ENCODE data around the gene STXBP6.

STXBP6 gene

GRCh38 chr14:25055992-25056687 is 6.2 kb upstream of the STXBP6 start:
- TF ChIP-seq CEBPB (IDR thresholded peaks at IDR 0.05) = no peak
- no peak for TF ChIP-seq EGR1 (IDR thresholded peaks at IDR 0.05)
- no peak for TF ChIP-seq CREB1 (IDR thresholded peaks at IDR 0.05; ENCODE audit: low read depth)
- TF ChIP-seq TCF12 (IDR thresholded peaks at IDR 0.05; ENCODE audit: low read depth) = no peak
- TF ChIP-seq RAD21 (IDR thresholded peaks at IDR 0.05; ENCODE audit: low read depth) = no peak
- no peak for TF ChIP-seq USF1 (IDR thresholded peaks at IDR 0.05)
- no peak for TF ChIP-seq TAF1 (IDR thresholded peaks at IDR 0.05; ENCODE audit: low read depth)
- no peak for TF ChIP-seq EP300 (IDR thresholded peaks at IDR 0.05; ENCODE audit: borderline replicate concordance)
- TF ChIP-seq MAX (IDR thresholded peaks at IDR 0.05) = no peak
- no peak for TF ChIP-seq FOXM1 (IDR thresholded peaks at IDR 0.05; ENCODE audit: borderline replicate concordance, low read depth)
- no peak for TF ChIP-seq TEAD4 (IDR thresholded peaks at IDR 0.05)

DNA sequence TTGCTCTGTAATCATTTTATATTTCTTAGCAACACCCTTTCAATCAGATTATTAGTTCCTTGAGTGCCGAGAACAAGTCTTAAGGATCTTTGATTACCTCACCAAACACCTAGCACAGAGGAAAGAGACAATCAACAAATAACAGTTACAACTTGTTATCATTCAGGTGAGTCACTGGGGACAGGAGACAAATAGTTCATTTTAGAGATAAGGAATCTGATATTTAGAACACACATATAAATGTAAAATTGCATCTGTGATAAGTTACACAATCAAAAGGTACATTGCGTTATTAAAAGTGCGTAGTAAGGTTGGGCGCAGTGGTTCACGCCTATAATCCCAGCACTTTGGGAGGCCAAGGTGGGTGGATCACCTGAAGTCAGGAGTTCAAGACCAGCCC is 5.1 kb upstream of the STXBP6 start:
- no peak for TF ChIP-seq CREB1 (IDR thresholded peaks at IDR 0.05; ENCODE audit: low read depth)
- no peak for TF ChIP-seq FOXM1 (IDR thresholded peaks at IDR 0.05; ENCODE audit: borderline replicate concordance, low read depth)
- TF ChIP-seq EGR1 (IDR thresholded peaks at IDR 0.05) = no peak
- TF ChIP-seq ZBTB7A (IDR thresholded peaks at IDR 0.05; ENCODE audit: low read depth) = no peak
- TF ChIP-seq REST (IDR thresholded peaks at IDR 0.05; ENCODE audit: low read depth) = no peak
- no peak for TF ChIP-seq USF1 (IDR thresholded peaks at IDR 0.05)
- TF ChIP-seq EP300 (IDR thresholded peaks at IDR 0.05; ENCODE audit: borderline replicate concordance) = no peak
- no peak for TF ChIP-seq NFIC (IDR thresholded peaks at IDR 0.05)
- no peak for TF ChIP-seq RAD21 (IDR thresholded peaks at IDR 0.05; ENCODE audit: low read depth)
- no peak for TF ChIP-seq CEBPB (IDR thresholded peaks at IDR 0.05)
- TF ChIP-seq TEAD4 (IDR thresholded peaks at IDR 0.05) = no peak
- no peak for TF ChIP-seq TAF1 (IDR thresholded peaks at IDR 0.05; ENCODE audit: low read depth)
- no peak for TF ChIP-seq TCF12 (IDR thresholded peaks at IDR 0.05; ENCODE audit: low read depth)
- no peak for TF ChIP-seq YY1 (IDR thresholded peaks at IDR 0.05; ENCODE audit: low read depth)
- TF ChIP-seq MAX (IDR thresholded peaks at IDR 0.05) = no peak

DNA sequence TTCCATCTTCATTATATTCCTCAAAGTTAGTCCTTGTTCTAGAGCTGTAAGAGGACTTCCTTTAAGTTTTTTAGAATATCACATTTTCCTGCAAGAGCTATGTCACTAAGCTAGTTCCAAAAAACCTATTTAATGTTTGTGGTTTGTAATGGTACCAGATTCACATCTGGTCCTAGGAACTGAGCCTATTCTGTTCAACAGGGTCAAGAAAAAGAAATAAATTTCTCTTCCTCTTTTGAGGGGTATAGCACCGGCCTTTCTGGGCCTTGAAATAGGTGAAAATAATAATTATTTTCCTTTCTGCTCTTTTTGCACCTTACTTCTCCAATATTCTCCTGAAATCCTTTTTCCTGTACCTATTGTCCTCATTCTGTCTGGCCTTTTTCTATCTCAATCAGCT is 3.6 kb upstream of the STXBP6 start:
- TF ChIP-seq MAX (IDR thresholded peaks at IDR 0.05) (no peak), YY1 (IDR thresholded peaks at IDR 0.05; ENCODE audit: low read depth) (no peak), FOXM1 (IDR thresholded peaks at IDR 0.05; ENCODE audit: borderline replicate concordance, low read depth) (no peak), CREB1 (IDR thresholded peaks at IDR 0.05; ENCODE audit: low read depth) (no peak), USF1 (IDR thresholded peaks at IDR 0.05) (no peak), NFIC (IDR thresholded peaks at IDR 0.05) (no peak), ZBTB7A (IDR thresholded peaks at IDR 0.05; ENCODE audit: low read depth) (no peak), EGR1 (IDR thresholded peaks at IDR 0.05) (no peak), TEAD4 (IDR thresholded peaks at IDR 0.05) (no peak), REST (IDR thresholded peaks at IDR 0.05; ENCODE audit: low read depth) (no peak), TCF12 (IDR thresholded peaks at IDR 0.05; ENCODE audit: low read depth) (no peak), EP300 (IDR thresholded peaks at IDR 0.05; ENCODE audit: borderline replicate concordance) (no peak)

- TF ChIP-seq CREB1 (IDR thresholded peaks at IDR 0.05; ENCODE audit: low read depth) (no peak), TEAD4 (IDR thresholded peaks at IDR 0.05) (no peak), RAD21 (IDR thresholded peaks at IDR 0.05; ENCODE audit: low read depth) (no peak), USF1 (IDR thresholded peaks at IDR 0.05) (no peak)
Observed at GRCh38 chr14:25052921-25053320, 3.0 kb upstream of the STXBP6 start.

DNA sequence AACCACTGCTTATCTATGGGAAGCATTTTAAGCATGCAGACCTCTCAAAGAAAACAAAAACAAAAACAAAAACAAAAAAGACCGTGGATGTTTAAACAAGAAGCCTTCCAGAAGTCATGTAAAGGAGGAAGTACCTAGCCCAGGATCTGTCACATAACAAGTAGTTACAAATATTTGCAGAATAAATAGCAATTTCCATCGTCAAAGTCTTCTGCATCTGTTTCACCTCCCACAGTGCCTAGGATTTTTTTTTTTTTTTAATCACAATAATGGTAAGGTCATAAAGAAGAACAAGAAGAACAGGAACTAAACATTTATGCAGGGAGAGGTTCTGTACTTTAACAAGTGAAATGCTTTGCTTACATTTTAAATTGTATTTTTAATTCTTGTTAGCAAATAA is 2.4 kb upstream of the STXBP6 start:
- no peak for TF ChIP-seq FOXM1 (IDR thresholded peaks at IDR 0.05; ENCODE audit: borderline replicate concordance, low read depth)
- TF ChIP-seq RAD21 (IDR thresholded peaks at IDR 0.05; ENCODE audit: low read depth) = no peak
- no peak for TF ChIP-seq CEBPB (IDR thresholded peaks at IDR 0.05)
- no peak for TF ChIP-seq TCF12 (IDR thresholded peaks at IDR 0.05; ENCODE audit: low read depth)
- no peak for TF ChIP-seq TAF1 (IDR thresholded peaks at IDR 0.05; ENCODE audit: low read depth)
- TF ChIP-seq TEAD4 (IDR thresholded peaks at IDR 0.05) = no peak
- no peak for TF ChIP-seq EP300 (IDR thresholded peaks at IDR 0.05; ENCODE audit: borderline replicate concordance)
- no peak for TF ChIP-seq MAX (IDR thresholded peaks at IDR 0.05)
- TF ChIP-seq REST (IDR thresholded peaks at IDR 0.05; ENCODE audit: low read depth) = no peak
- no peak for TF ChIP-seq YY1 (IDR thresholded peaks at IDR 0.05; ENCODE audit: low read depth)
- TF ChIP-seq USF1 (IDR thresholded peaks at IDR 0.05) = no peak
- TF ChIP-seq EGR1 (IDR thresholded peaks at IDR 0.05) = no peak
- TF ChIP-seq CREB1 (IDR thresholded peaks at IDR 0.05; ENCODE audit: low read depth) = no peak
- TF ChIP-seq ZBTB7A (IDR thresholded peaks at IDR 0.05; ENCODE audit: low read depth) = no peak
- TF ChIP-seq NFIC (IDR thresholded peaks at IDR 0.05) = no peak

Measured in Ishikawa (cell line).